Hepatocyte (in vitro differentiated cells): ENCODE results near the gene PTPRM.

ENCODE experiments used
- CTCF ChIP-seq: fragments of 200-600 bp; sonication (generic); IDR thresholded peaks from 2 replicates; pipeline ENCODE4 v1.5.1; 2016; ENCODE audit warnings: antibody characterized with exemption, mild to moderate bottlenecking; ENCODE audit not compliant: poor library complexity
- EZH2 ChIP-seq: fragments of 200-600 bp; sonication (generic); IDR thresholded peaks from 2 replicates; pipeline ENCODE4 v1.6.1; 2016; ENCODE audit warnings: antibody characterized with exemption, mild to moderate bottlenecking, borderline replicate concordance

GRCh38 chr18:7604361-7604760 is 37.2 kb downstream of the PTPRM start:
- no peak for TF ChIP-seq EZH2
- TF ChIP-seq CTCF: no peak
